ENCODE results near the gene PAX7. TPM values are rescaled to one million over a fixed set of nuclear protein-coding genes. Genes with fewer than 3 reads are reported as not detected.

Gene PAX7
- total and polyA plus RNA-seq, 2 of the 4 experiments (the other 2 are of a cell fraction), result not detected

- no peak for TF ChIP-seq ELK1 (IDR thresholded peaks at IDR 0.05; ENCODE audit: borderline replicate concordance, low read depth, low read length)
- no peak for TF ChIP-seq RAD21 (IDR thresholded peaks at IDR 0.05; ENCODE audit: low read length)
- TF ChIP-seq BHLHE40 (IDR thresholded peaks at IDR 0.05; ENCODE audit: low read depth, low read length), result no peak
- TF ChIP-seq MXI1 (IDR thresholded peaks at IDR 0.05; ENCODE audit: borderline replicate concordance, low read depth, low read length), result no peak
- TF ChIP-seq CHD1 (IDR thresholded peaks at IDR 0.05; ENCODE audit: low read depth, low read length), result no peak
These were observed 11.8 kb downstream of the PAX7 start (continued) for GRCh38 chr1:18642278-18643095.

All from IMR-90 (cell line).